CD14-positive monocyte (primary cell): Measurements from ENCODE around the gene INF2. TPM values are rescaled to one million over a fixed set of nuclear protein-coding genes. Genes with fewer than 3 reads are reported as not detected.
"Not testable (repeated sequence)": the region's sequence is repeated elsewhere in the genome, so short reads cannot be mapped to it uniquely, and the experiment has no call there.

Source experiments
- DNase-seq, 3 donors: peaks; one replicate each; pipeline ENCODE4 v3.0.0-alpha.2; 2011 to 2022
- H2AFZ ChIP-seq: 2 replicates; pipeline ENCODE4 v1.6.0; 2012; ENCODE audit warnings: mild to moderate bottlenecking, low read depth, low read length, inconsistent platforms; ENCODE audit not compliant: insufficient read depth, poor library complexity, severe bottlenecking
- H3K27ac ChIP-seq, 2 donors: 1 replicate in 1 of 2; 2 replicates in 1 of 2; pipeline ENCODE4 v1.5.1; 2012 to 2013; ENCODE audit warnings: low read length in 2 of 2, control low read depth in 1 of 2, inconsistent platforms in 1 of 2, low read depth in 1 of 2, mild to moderate bottlenecking in 1 of 2
- H3K27me3 ChIP-seq, 2 donors: one replicate each; pipeline versions ENCODE4 v1.6.0 to v1.6.1; 2011 to 2013; ENCODE audit warnings: low read length in 2 of 2; ENCODE audit not compliant: control insufficient read depth in 2 of 2, insufficient read depth in 2 of 2
- H3K36me3 ChIP-seq, 2 donors: replicated peaks in 1 of 2; 1 replicate in 1 of 2; 2 replicates in 1 of 2; pipeline versions ENCODE4 v1.5.1 to v1.6.1; 2012 to 2013; ENCODE audit warnings: low read length in 2 of 2, control low read depth in 1 of 2, inconsistent platforms in 1 of 2, mild to moderate bottlenecking in 1 of 2; ENCODE audit not compliant: insufficient read depth in 2 of 2, control insufficient read depth in 1 of 2
- H3K4me1 ChIP-seq, 2 donors: 1 replicate in 1 of 2; 2 replicates in 1 of 2; pipeline versions ENCODE4 v1.5.1 to v1.6.1; 2012 to 2013; ENCODE audit warnings: low read length in 2 of 2, control low read depth in 1 of 2, inconsistent platforms in 1 of 2, mild to moderate bottlenecking in 1 of 2, moderate library complexity in 1 of 2; ENCODE audit not compliant: insufficient read depth in 2 of 2, control insufficient read depth in 1 of 2
- H3K4me2 ChIP-seq: replicated peaks from 2 replicates; pipeline ENCODE3; 2012; ENCODE audit warnings: low read length, moderate library complexity, mild to moderate bottlenecking; ENCODE audit not compliant: poor library complexity, severe bottlenecking; ENCODE audit errors: extremely low read depth
- H3K4me3 ChIP-seq, 3 experiments: fragments of 200-600 bp in 1 of 3; sonication (generic) in 1 of 3; replicated peaks in 1 of 3; 1 replicate in 2 of 3; 2 replicates in 1 of 3; pipeline ENCODE4 v1.5.1; 2011 to 2013; ENCODE audit warnings: low read length in 3 of 3, mild to moderate bottlenecking in 3 of 3, control low read depth in 2 of 3, low read depth in 2 of 3, inconsistent platforms in 1 of 3, moderate library complexity in 1 of 3
- H3K79me2 ChIP-seq: 2 replicates; pipeline ENCODE4 v1.6.0; 2012; ENCODE audit warnings: mild to moderate bottlenecking, control low read depth, inconsistent platforms, low read length, moderate library complexity; ENCODE audit not compliant: insufficient read depth
- H3K9ac ChIP-seq: 2 replicates; pipeline ENCODE4 v1.6.0; 2017; ENCODE audit warnings: low read length, mild to moderate bottlenecking; ENCODE audit not compliant: insufficient read depth, poor library complexity, severe bottlenecking
- H3K9me3 ChIP-seq, 2 donors: replicated peaks in 1 of 2; 1 replicate in 1 of 2; 2 replicates in 1 of 2; pipeline versions ENCODE4 v1.5.1 to v1.6.1; 2012 to 2013; ENCODE audit warnings: low read length in 2 of 2, control low read depth in 1 of 2; ENCODE audit not compliant: control insufficient read depth in 1 of 2, insufficient read depth in 1 of 2
- H4K20me1 ChIP-seq: 2 replicates; pipeline ENCODE4 v1.6.0; 2012; ENCODE audit warnings: mild to moderate bottlenecking, low read length, control low read depth, moderate library complexity; ENCODE audit not compliant: insufficient read depth
- H3K27ac Mint-ChIP-seq, 7 donors: one replicate each; pipeline ENCODE4 v1.8.0; 2020; ENCODE audit warnings: mild to moderate bottlenecking in 7 of 7, mixed read lengths in 7 of 7, moderate library complexity in 6 of 7, inconsistent platforms in 2 of 7
- H3K27me3 Mint-ChIP-seq, 3 donors: one replicate each; pipeline ENCODE4 v1.8.0; 2021 to 2022; ENCODE audit warnings: low read depth in 3 of 3, mild to moderate bottlenecking in 3 of 3, mixed read lengths in 3 of 3, moderate library complexity in 3 of 3, inconsistent platforms in 1 of 3
- H3K36me3 Mint-ChIP-seq, 2 donors: one replicate each; pipeline ENCODE4 v1.8.0; 2020; ENCODE audit warnings: mixed read lengths in 2 of 2, inconsistent platforms in 1 of 2, mild to moderate bottlenecking in 1 of 2
- H3K4me1 Mint-ChIP-seq: one replicate; pipeline ENCODE4 v1.8.0; 2020; ENCODE audit warnings: mild to moderate bottlenecking, mixed read lengths
- H3K4me3 Mint-ChIP-seq, 2 donors: one replicate each; pipeline ENCODE4 v1.8.0; 2020; ENCODE audit warnings: mild to moderate bottlenecking in 2 of 2, mixed read lengths in 2 of 2, moderate library complexity in 1 of 2
- H3K9me3 Mint-ChIP-seq, 7 donors: one replicate each; pipeline ENCODE4 v1.8.0; 2020 to 2022; ENCODE audit warnings: mixed read lengths in 7 of 7, mild to moderate bottlenecking in 6 of 7, moderate library complexity in 6 of 7, inconsistent platforms in 2 of 7
- WGBS: methylation state at CpG from one replicate; pipeline ENCODE4 v1.1.5; 2013; ENCODE audit warnings: missing lambda C conversion rate; ENCODE audit not compliant: insufficient coverage; 5-methylcytosine and 5-hydroxymethylcytosine counted together
- intact Hi-C, 2 donors: fragments of 100-400 bp; cut with micrococcal nuclease; formaldehyde crosslinking; loops; one replicate each; pipeline versions ENCODE4 v1.15.0 to v1.15.1; 2023
- polyA plus RNA-seq, 3 donors: library from polyadenylated mRNA; depleted of rRNA in 1 of 3; unstranded in 2 of 3; stranded (reverse) in 1 of 3; fragments of 300-500 nt in 2 of 3; fragments of >200 nt in 1 of 3; fragmentation: Illumina TruSeq in 2 of 3; gene quantifications; 1 replicate in 2 of 3; 2 replicates in 1 of 3; pipeline ENCODE4 v1.2.3, GENCODE V29; 2012 to 2021
- TF ChIP-seq, protein P1 (sequence below): fragments of 200-600 bp; IDR thresholded peaks from one replicate; pipeline ENCODE4 v1.8.0; 2022; ENCODE audit warnings: antibody characterized with exemption, mild to moderate bottlenecking

Gene INF2
- polyA plus RNA-seq, 3 donors, result 2.9 to 23.3 (median 3.8) TPM

GRCh38 chr14:104672119-104672518, 17.3 kb upstream of the INF2 start:
- WGBS, result 100% methylated on average over 1 of the region's 8 CpGs
- H3K27ac Mint-ChIP-seq, H4K20me1 ChIP-seq, H3K79me2 ChIP-seq, intact Hi-C loops, H3K4me3 Mint-ChIP-seq, H3K27me3 ChIP-seq, H3K4me1 Mint-ChIP-seq, DNase-seq, H3K4me2 ChIP-seq, H3K36me3 ChIP-seq, H3K9me3 ChIP-seq, H3K36me3 Mint-ChIP-seq, H3K9me3 Mint-ChIP-seq, H3K4me1 ChIP-seq, H3K4me3 ChIP-seq, H3K27ac ChIP-seq, H2AFZ ChIP-seq, H3K9ac ChIP-seq: not testable (repeated sequence)
- peaks cover 9 to 17% (median 11%) of the 10 kb centered on the region in 3 donors for H3K27me3 Mint-ChIP-seq

- Histone ChIP-seq H3K9me3 (no peaks in the 10 kb centered on the region), H3K79me2 (no peaks in the 10 kb centered on the region), H3K27me3 (no peaks in the 10 kb centered on the region), H3K4me3 (no peak overlapping the region), H3K4me1 (peaks cover 14 to 19% of the 10 kb centered on the region in 2 donors), H4K20me1 (no peaks in the 10 kb centered on the region), H3K9ac (no peak overlapping the region), H3K27ac (no peak overlapping the region), H3K4me2 (no peak overlapping the region), H2AFZ (no peak overlapping the region), H3K36me3 (no peaks in the 10 kb centered on the region)
- TF ChIP-seq, protein P1, sequence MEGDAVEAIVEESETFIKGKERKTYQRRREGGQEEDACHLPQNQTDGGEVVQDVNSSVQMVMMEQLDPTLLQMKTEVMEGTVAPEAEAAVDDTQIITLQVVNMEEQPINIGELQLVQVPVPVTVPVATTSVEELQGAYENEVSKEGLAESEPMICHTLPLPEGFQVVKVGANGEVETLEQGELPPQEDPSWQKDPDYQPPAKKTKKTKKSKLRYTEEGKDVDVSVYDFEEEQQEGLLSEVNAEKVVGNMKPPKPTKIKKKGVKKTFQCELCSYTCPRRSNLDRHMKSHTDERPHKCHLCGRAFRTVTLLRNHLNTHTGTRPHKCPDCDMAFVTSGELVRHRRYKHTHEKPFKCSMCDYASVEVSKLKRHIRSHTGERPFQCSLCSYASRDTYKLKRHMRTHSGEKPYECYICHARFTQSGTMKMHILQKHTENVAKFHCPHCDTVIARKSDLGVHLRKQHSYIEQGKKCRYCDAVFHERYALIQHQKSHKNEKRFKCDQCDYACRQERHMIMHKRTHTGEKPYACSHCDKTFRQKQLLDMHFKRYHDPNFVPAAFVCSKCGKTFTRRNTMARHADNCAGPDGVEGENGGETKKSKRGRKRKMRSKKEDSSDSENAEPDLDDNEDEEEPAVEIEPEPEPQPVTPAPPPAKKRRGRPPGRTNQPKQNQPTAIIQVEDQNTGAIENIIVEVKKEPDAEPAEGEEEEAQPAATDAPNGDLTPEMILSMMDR, result no peak
- DNase-seq, result no peak
- intact Hi-C loops, result no loop called here
- peaks cover 0 to 4% (median 0%) of the 10 kb centered on the region in 7 donors for H3K9me3 Mint-ChIP-seq
- H3K4me1 Mint-ChIP-seq, result peaks cover 9% of the 10 kb centered on the region
- peaks cover 9 to 17% (median 11%) of the 10 kb centered on the region in 3 donors for H3K27me3 Mint-ChIP-seq
- 87% methylated on average over 6 of the region's 9 CpGs for WGBS
- no peak overlapping the region for H3K4me3 Mint-ChIP-seq
- no peak overlapping the region for H3K27ac Mint-ChIP-seq
- no peaks in the 10 kb centered on the region for H3K36me3 Mint-ChIP-seq
Measured at GRCh38 chr14:104673481-104673880, 15.9 kb upstream of the INF2 start.
